K562 (cell line): ENCODE measurements around the gene HAPSTR1. TPM values are rescaled to one million over a fixed set of nuclear protein-coding genes. Genes with fewer than 3 reads are reported as not detected.
"Not testable (repeated sequence)": the region's sequence is repeated elsewhere in the genome, so short reads cannot be mapped to it uniquely, and the experiment has no call there.

Experiments used
- ARNT ChIP-seq, 2 experiments: fragments of 450-650 bp; IDR thresholded peaks; 2 replicates each; pipeline ENCODE4 v1.6.1; 2016; ENCODE audit warnings: mild to moderate bottlenecking in 1 of 2
- ETV1 ChIP-seq: fragments of 450-650 bp; conservative IDR thresholded peaks from 2 replicates; pipeline ENCODE4 v1.6.1; 2016; ENCODE audit warnings: missing genetic modification characterization, control low read depth, low read depth, missing compliant biosample characterization
- ETV5 ChIP-seq: sonication (generic); formaldehyde crosslinking; IDR thresholded peaks from 2 replicates; pipeline ENCODE4 v1.4.0; 2020; ENCODE audit warnings: low read depth, mild to moderate bottlenecking, missing genetic modification reagents
- ETV6 ChIP-seq, 3 experiments: fragments of 150-350 bp in 1 of 3; sonication (generic) in 1 of 3; formaldehyde crosslinking in 1 of 3; IDR thresholded peaks; 2 replicates each; pipeline versions ENCODE4 v1.6.1 to v1.8.0; 2014 to 2022; ENCODE audit warnings: borderline replicate concordance in 2 of 3, low read depth in 2 of 3, antibody characterized with exemption in 1 of 3, low read length in 1 of 3, mild to moderate bottlenecking in 1 of 3, missing genetic modification reagents in 1 of 3
- IFI16 ChIP-seq: fragments of 250-450 bp; sonication (Bioruptor Pico); IDR thresholded peaks from 2 replicates; pipeline ENCODE4 v2.1.2; 2022; ENCODE audit warnings: mild to moderate bottlenecking, inconsistent platforms
- MAFG ChIP-seq: fragments of 450-650 bp; conservative IDR thresholded peaks from 2 replicates; pipeline ENCODE4 v1.6.1; 2016; ENCODE audit warnings: missing genetic modification characterization, missing compliant biosample characterization
- NR2C1 ChIP-seq, 2 experiments: fragments of 450-650 bp; IDR thresholded peaks; 2 replicates each; pipeline ENCODE4 v1.6.1; 2017; ENCODE audit warnings: mild to moderate bottlenecking in 2 of 2, antibody characterized with exemption in 1 of 2, inconsistent platforms in 1 of 2, missing compliant biosample characterization in 1 of 2, missing genetic modification characterization in 1 of 2
- TEAD2 ChIP-seq: fragments of 450-650 bp; IDR thresholded peaks from 2 replicates; pipeline ENCODE4 v1.6.1; 2016; ENCODE audit warnings: missing genetic modification characterization, control low read depth, missing compliant biosample characterization
- ZNF583 ChIP-seq: fragments of 250-450 bp; sonication (Bioruptor Pico); IDR thresholded peaks from 2 replicates; pipeline ENCODE4 v1.4.0; 2020
- polyA plus RNA-seq, 8 experiments: library from polyadenylated mRNA; depleted of rRNA in 4 of 8; stranded (reverse) in 5 of 8; unstranded in 3 of 8; fragments of >200 nt; fragmentation: Nextera tagmentation in 2 of 8; fragmentation: Illumina TruSeq in 1 of 8; extraction: Ambion mirVana in 2 of 8; extraction: Trizol in 1 of 8; gene quantifications; 2 replicates each; pipeline versions ENCODE4 v1.2.1 to v1.2.3, GENCODE V29; 2011 to 2014; ENCODE audit warnings: inconsistent platforms in 1 of 8, missing spikeins in 1 of 8
- total RNA-seq, 7 experiments: library from RNA; depleted of rRNA in 6 of 7; stranded (reverse); fragments of >200 nt in 6 of 7; fragmentation: Illumina TruSeq in 2 of 7; extraction: Trizol in 2 of 7; gene quantifications; 2 replicates each; pipeline versions ENCODE4 v1.2.1 to v1.2.3, GENCODE V29; 2011 to 2021; ENCODE audit warnings: low replicate concordance in 1 of 7
- TF ChIP-seq, protein P1 (sequence below): fragments of 450-650 bp; conservative IDR thresholded peaks from 2 replicates; pipeline ENCODE4 v1.6.1; 2016; ENCODE audit warnings: missing genetic modification characterization, low read depth, mild to moderate bottlenecking, missing compliant biosample characterization, moderate library complexity
- TF ChIP-seq, protein P2 (sequence below), 3 experiments: fragments of 200-800 bp in 1 of 3; fragments of 250-450 bp in 1 of 3; fragments of 450-650 bp in 1 of 3; sonication (Bioruptor Pico) in 1 of 3; sonication (Bioruptor generic) in 1 of 3; formaldehyde crosslinking in 1 of 3; IDR thresholded peaks; 2 replicates each; pipeline versions ENCODE4 v1.6.1 to v1.8.0; 2016 to 2022; ENCODE audit warnings: mild to moderate bottlenecking in 2 of 3, missing genetic modification characterization in 2 of 3, missing compliant biosample characterization in 1 of 3, moderate library complexity in 1 of 3
- TF ChIP-seq, protein P3 (sequence below), 2 experiments: fragments of 200-800 bp in 1 of 2; sonication (Bioruptor generic) in 1 of 2; sonication (generic) in 1 of 2; formaldehyde crosslinking in 1 of 2; IDR thresholded peaks in 1 of 2; conservative IDR thresholded peaks in 1 of 2; 2 replicates each; pipeline versions ENCODE4 v1.5.0 to v1.6.1; 2016 to 2020; ENCODE audit warnings: missing compliant biosample characterization in 1 of 2, missing genetic modification characterization in 1 of 2, missing genetic modification reagents in 1 of 2
- TF ChIP-seq, protein P4 (sequence below): sonication (generic); formaldehyde crosslinking; IDR thresholded peaks from 2 replicates; pipeline ENCODE4 v1.8.0; 2023; ENCODE audit warnings: mild to moderate bottlenecking, missing genetic modification reagents

Gene HAPSTR1
- total and polyA plus RNA-seq, 9 of the 15 experiments (the other 6 are each of a cell fraction or from before 2014, with no cell fraction given), result 10.8 to 67.9 (median 36.5) TPM

DNA sequence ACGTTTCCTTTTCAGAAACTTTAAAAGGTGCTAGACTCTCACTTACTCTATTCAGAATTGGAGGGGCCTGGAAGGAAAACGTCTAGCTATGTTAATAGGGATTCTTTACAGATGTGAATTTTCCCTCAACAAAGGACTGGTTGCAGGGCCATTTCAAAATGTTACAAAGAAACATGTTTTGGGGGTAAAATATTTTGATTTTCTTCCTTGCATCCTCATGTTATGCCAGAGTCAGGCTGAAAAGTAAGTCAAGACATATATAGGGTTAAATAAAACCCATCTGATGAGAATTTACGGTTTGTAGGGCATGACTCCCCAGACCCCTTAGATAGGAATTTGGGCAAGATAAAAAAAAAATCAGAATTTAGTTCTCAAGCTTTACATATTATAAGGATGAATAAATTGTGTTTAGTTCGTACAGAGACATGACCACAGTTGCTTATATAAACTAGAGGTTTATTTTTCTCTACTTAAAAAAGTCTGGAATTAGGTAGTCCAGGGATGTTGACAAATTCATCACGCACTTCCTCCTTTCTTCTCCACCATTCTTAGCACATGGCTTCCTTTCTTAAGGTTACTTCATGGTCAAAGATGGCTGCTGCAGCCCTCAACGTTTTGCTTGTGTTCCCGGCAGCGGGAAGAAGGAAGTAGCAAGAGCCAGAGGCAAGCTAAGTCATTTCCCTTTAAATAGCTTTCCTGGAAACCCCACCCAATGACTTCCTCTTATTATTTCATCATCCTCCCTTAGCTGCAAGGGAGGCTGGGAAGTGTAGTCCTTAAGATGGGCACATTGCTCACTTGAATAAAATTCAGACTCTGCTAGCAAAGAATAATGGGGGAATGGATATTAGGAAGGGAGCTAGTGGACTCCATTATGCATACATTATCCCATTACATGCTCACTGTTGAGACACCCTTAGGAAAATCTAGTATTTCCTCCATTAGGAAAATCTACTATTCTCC lies 12.7 kb upstream of the HAPSTR1 start (continued):
- TF ChIP-seq, protein P1, sequence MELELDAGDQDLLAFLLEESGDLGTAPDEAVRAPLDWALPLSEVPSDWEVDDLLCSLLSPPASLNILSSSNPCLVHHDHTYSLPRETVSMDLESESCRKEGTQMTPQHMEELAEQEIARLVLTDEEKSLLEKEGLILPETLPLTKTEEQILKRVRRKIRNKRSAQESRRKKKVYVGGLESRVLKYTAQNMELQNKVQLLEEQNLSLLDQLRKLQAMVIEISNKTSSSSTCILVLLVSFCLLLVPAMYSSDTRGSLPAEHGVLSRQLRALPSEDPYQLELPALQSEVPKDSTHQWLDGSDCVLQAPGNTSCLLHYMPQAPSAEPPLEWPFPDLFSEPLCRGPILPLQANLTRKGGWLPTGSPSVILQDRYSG (tag), result peak; percentile 97
- peak; percentile 52 for TF ChIP-seq MAFG
- TF ChIP-seq IFI16 (CRISPR knock-in tag), result peak; percentile 89
- TF ChIP-seq, protein P2, sequence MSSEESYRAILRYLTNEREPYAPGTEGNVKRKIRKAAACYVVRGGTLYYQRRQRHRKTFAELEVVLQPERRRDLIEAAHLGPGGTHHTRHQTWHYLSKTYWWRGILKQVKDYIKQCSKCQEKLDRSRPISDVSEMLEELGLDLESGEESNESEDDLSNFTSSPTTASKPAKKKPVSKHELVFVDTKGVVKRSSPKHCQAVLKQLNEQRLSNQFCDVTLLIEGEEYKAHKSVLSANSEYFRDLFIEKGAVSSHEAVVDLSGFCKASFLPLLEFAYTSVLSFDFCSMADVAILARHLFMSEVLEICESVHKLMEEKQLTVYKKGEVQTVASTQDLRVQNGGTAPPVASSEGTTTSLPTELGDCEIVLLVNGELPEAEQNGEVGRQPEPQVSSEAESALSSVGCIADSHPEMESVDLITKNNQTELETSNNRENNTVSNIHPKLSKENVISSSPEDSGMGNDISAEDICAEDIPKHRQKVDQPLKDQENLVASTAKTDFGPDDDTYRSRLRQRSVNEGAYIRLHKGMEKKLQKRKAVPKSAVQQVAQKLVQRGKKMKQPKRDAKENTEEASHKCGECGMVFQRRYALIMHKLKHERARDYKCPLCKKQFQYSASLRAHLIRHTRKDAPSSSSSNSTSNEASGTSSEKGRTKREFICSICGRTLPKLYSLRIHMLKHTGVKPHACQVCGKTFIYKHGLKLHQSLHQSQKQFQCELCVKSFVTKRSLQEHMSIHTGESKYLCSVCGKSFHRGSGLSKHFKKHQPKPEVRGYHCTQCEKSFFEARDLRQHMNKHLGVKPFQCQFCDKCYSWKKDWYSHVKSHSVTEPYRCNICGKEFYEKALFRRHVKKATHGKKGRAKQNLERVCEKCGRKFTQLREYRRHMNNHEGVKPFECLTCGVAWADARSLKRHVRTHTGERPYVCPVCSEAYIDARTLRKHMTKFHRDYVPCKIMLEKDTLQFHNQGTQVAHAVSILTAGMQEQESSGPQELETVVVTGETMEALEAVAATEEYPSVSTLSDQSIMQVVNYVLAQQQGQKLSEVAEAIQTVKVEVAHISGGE (CRISPR knock-in tag; IDR thresholded peaks at IDR 0.05), result peak in 1 of 3 experiments; percentile 72; a peak in 2 of 6 replicates
- TF ChIP-seq ETV5 (CRISPR knock-in tag), result peak; percentile 70; the same call in 1 of the 2 replicates
- TF ChIP-seq ETV1 (tag), result peak; percentile 88
- TF ChIP-seq ETV6 (IDR thresholded peaks at IDR 0.05; ENCODE audit: borderline replicate concordance in 1 of 2, low read depth in 2 of 2, low read length in 1 of 2), result peak; percentile 98 to 99
- TF ChIP-seq ETV6 (CRISPR knock-in tag; IDR thresholded peaks at IDR 0.05; ENCODE audit: borderline replicate concordance), result not testable (repeated sequence)
- TF ChIP-seq, protein P3, sequence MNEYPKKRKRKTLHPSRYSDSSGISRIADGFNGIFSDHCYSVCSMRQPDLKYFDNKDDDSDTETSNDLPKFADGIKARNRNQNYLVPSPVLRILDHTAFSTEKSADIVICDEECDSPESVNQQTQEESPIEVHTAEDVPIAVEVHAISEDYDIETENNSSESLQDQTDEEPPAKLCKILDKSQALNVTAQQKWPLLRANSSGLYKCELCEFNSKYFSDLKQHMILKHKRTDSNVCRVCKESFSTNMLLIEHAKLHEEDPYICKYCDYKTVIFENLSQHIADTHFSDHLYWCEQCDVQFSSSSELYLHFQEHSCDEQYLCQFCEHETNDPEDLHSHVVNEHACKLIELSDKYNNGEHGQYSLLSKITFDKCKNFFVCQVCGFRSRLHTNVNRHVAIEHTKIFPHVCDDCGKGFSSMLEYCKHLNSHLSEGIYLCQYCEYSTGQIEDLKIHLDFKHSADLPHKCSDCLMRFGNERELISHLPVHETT (CRISPR knock-in tag; conservative IDR thresholded peaks at IDR 0.05 in 1 of 2, IDR thresholded peaks at IDR 0.05 in 1 of 2), result peak in 1 of 2 experiments; percentile 81; a peak in 2 of 4 replicates
- TF ChIP-seq TEAD2 (tag), result peak; percentile 35; the same call in 1 of the 2 replicates
- TF ChIP-seq ZNF583 (CRISPR knock-in tag), result peak; percentile 92
- TF ChIP-seq, protein P4, sequence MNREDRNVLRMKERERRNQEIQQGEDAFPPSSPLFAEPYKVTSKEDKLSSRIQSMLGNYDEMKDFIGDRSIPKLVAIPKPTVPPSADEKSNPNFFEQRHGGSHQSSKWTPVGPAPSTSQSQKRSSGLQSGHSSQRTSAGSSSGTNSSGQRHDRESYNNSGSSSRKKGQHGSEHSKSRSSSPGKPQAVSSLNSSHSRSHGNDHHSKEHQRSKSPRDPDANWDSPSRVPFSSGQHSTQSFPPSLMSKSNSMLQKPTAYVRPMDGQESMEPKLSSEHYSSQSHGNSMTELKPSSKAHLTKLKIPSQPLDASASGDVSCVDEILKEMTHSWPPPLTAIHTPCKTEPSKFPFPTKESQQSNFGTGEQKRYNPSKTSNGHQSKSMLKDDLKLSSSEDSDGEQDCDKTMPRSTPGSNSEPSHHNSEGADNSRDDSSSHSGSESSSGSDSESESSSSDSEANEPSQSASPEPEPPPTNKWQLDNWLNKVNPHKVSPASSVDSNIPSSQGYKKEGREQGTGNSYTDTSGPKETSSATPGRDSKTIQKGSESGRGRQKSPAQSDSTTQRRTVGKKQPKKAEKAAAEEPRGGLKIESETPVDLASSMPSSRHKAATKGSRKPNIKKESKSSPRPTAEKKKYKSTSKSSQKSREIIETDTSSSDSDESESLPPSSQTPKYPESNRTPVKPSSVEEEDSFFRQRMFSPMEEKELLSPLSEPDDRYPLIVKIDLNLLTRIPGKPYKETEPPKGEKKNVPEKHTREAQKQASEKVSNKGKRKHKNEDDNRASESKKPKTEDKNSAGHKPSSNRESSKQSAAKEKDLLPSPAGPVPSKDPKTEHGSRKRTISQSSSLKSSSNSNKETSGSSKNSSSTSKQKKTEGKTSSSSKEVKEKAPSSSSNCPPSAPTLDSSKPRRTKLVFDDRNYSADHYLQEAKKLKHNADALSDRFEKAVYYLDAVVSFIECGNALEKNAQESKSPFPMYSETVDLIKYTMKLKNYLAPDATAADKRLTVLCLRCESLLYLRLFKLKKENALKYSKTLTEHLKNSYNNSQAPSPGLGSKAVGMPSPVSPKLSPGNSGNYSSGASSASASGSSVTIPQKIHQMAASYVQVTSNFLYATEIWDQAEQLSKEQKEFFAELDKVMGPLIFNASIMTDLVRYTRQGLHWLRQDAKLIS (CRISPR knock-in tag), result peak; percentile 80
- peak in 1 of 2 experiments; percentile 81; a peak in 2 of 4 replicates for TF ChIP-seq ARNT (IDR thresholded peaks at IDR 0.05)
- peak; percentile 33 for TF ChIP-seq NR2C1 (IDR thresholded peaks at IDR 0.05)
- peak; percentile 83 for TF ChIP-seq NR2C1 (tag; IDR thresholded peaks at IDR 0.05)
